ENCODE measurements around the gene C4orf54.

Gene C4orf54

DNA sequence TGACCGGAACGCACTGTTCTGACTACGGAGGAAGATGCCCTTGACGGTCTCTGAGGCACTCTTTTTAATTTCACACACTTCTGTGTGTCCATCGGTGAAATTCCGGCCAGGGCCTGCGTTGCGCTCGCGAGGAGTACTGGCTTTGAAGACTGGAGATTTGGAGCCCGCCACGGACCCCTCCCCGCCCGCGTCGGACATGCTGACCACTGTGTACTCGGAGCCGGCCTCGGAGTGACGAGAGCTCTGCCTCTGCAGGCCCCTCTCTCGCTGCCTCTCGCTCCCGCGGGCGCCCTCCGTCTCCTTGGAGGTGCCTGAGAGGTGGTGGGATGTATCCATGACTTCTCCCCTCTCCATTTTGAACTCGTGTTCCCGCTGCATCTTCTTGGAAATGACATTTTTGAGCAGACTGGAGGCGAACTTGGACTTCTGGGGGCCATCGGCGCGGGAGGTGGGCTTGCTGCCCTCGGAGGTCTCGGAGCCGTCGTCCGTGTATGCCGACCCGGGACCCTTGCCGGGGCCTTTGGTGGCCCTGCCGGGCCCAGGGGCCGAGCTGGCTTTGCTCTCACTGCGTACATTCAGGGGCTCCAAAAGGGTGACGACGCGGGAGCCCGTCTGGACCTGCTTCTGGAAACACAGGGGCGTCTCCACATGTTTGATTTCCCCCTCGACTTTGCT lies 5.7 kb downstream of the C4orf54 start:
- DNase-seq, result no peak

DNA sequence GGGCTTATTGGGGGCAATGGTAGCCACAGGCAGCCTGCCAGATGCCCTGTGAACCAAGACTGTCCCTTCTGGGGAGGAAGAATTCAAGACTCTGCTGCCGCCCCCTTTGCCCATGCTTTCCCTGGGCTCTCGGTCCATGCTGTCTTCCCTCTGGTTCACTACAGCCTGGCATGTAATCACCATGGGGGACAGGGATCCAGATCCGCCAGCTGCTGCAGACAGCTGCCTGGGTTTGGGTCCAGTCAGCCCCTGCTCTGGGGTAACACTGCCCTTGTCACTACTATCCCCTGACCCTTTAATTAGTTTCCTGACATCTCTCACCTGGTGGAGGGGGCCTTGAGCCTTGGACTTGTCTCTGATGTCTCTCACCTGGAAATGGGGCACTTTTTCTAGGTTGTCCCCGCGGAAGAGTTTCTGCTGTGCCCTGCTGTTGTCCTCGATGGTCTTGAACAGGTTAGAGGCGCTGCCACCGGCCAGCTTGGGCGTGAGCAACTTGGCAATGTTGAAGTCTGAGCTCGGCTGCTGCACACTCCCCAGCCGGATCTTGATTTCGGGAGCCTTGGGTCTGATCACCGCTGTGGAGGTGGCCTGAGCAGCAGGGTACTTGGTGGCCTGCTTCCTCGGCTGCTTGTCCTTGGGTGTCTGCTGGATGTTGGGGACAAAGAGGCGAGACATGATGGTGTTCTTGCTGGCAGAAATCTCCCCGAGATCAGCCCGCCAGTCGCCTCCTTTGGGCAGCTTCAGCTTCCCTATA lies 6.4 kb downstream of the C4orf54 start:
- DNase-seq, result no peak

DNA sequence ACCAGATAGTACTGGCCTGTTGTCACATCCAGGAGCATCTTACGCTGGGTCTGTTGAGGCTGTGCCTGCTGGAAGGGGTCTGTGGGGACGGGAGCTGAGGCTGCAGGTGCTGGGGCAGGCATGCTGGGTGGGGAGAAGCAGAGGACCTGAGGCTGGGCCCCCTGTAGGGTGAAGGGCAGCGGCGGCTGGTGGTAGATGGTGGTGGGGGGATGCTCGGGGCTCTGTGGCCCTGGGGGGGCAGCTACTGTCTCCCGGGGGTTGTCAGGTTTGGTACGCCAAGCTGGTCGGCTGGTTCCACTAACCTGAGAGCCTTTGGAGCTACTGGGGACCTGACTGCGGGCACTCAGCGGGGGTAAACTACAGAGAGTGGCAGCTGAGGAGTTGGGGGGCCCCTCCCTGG lies 7.8 kb downstream of the C4orf54 start:
- no peak for DNase-seq

DNA sequence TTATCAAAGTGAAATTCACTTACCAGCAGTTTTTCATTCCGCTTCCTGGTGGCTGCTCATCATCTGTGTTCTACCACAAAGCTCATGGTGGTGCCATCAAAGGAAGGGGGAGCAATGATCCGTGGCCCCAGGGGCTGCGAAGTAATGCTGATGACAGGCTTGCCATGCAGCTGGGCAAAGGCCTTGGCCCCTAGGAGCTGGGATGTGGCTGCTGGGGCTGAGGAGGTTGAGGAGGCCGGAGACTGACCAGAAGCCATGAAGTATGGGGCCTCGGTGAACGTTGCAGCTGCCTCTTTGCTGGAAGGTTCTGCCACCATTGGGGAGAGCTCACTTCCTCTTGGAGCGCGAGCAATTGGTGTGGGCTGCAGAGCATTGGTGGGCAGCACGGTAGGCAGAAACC lies 8.4 kb downstream of the C4orf54 start:
- no peak for DNase-seq

DNA sequence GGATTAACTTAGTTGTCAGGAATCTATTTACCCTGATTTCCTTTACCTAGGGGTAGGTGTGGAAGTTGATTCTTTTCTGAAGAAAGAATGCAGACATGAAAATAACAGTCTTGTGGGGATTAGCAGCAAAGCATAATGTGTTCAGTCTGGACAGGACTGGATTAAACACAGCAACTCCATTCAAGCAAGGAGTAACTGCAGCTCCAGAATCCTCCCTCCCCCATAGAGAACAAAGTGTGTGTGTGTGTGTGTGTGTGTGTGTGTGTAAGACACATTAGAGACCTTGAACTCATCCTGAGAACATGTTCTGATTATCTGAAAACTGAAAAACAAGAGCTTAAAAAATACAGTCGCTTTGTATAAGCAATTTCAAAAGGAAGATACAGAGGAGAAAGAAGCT lies 9.3 kb downstream of the C4orf54 start:
- DNase-seq, result no peak

DNA sequence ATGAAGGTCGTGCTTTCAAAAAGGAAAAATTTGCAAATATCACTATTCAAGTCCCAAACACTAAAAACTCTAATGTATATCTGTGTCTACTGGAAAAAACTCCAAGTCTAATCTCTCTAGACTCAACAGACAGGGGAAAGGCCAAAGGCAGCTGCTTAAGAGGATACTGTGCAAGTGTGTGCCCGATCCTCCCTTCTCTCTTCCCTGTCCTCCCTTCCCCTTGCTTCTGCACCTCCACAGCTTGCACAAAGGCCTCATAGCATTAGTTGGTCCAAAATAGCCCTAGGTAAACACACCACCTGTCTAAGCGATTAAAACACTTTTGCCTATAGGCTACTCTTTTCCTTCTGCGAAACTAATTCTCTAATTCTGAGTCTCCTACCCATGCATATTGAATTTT lies 10.6 kb downstream of the C4orf54 start:
- no peak for DNase-seq

DNA sequence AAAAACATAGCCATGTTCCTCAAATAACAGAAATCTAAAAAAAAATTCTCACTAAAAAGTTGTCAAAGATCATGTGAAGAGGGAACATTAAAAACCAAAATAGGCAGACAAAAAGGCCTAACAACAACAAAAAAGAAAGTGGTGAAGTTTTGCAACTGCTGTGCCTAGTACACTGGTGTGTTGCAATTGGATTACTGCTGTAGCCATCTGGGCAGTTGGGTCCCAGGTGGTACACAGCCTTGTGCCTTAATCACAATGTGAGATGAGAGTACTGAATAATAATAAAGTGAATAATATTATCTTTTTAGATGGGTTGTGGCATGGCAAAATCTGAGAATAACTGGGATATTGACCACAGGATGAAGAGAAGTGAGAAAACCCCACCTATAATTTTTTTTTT lies 12.0 kb downstream of the C4orf54 start:
- no peak for DNase-seq

DNA sequence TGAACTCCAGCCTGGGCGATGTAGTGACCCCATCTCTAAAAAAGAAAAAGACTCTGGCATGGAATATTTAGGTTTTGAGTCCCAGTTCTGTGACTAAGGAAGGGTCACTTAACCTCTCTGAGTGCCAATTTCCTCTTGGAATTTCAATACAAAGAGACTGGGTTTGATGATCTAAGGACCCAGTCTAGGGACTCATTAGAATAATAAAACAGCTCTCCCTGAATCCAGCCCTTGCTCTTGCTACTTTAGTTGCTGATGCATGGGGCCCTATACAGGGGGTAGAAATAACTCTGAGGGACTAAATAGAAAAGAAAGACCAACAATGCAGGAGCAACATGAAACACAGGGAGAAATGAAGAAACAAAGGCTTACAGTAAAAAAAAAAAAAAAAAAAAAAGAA lies 12.6 kb downstream of the C4orf54 start:
- DNase-seq, result no peak

DNA sequence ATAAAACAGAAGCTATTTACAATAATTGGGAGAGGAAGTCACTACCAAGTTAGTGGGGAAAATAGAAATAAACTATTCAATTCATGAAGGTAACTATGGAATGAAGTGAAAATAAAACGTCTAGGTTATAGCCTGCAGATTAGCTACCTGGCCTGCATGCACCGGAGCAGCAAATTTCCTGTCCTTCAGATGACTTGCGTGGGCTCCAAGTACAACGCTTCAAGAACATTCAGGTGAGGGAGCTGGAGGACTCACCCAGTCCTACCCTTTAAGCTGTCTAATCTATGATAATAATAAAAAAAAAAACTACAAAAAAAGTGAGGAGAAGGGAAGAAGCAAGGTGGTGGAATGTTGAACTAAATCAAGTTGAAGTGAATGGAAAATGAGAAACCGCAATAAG lies 13.2 kb downstream of the C4orf54 start:
- no peak for DNase-seq

DNA sequence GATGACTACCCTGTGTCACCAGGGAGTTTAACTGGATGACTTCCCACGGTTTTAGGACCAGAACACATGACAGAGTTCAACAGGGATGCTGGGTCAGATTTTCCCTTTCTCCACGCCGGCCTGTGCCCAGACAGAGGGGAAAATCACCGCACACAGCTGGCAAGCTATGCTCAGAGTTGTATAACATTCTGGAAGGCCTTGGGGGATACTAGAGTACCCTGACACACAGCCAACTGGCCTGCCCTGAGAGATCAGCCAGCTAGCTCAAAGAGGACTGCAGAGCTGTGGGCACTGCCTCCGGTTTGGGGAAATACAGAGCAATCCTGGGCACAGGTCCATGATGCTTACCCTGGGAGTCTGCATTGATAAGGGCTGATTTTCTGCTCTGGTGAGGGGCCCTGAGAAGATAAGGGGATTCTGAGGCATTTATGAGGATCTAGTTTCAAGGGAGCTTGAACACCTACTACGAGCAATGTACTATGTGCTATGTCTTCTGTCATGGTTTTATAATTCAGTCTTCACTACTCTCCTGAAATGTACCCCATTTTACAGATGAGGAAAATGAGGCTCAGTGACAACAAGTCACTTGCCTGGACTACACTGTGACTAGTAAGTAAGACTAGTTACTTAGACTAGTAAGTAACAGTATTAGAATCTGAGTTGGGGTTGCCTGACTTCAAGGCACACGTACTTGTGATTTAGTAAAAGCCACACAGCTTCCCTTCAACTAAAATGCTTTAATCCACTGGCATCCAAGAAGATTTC lies 14.7 kb downstream of the C4orf54 start:
- DNase-seq, result no peak

DNA sequence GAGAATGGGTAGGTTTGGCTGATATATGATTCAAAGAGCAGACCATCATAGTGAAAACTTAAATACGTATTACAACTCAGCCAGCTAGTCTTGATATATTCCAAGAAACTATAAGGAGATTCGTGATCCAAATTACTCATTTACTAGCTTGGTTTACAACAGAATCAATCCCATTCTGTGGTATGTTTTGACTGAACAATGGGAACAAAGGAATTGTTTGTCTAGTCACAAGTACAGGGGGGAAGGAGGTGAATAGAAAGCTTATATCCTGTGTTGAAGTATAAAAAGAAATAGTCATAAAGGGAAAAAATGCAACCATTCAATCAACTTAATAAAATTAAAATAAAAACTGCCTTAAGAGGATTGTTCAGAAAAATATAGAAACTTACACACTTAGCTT lies 17.0 kb downstream of the C4orf54 start:
- no peak for DNase-seq

DNA sequence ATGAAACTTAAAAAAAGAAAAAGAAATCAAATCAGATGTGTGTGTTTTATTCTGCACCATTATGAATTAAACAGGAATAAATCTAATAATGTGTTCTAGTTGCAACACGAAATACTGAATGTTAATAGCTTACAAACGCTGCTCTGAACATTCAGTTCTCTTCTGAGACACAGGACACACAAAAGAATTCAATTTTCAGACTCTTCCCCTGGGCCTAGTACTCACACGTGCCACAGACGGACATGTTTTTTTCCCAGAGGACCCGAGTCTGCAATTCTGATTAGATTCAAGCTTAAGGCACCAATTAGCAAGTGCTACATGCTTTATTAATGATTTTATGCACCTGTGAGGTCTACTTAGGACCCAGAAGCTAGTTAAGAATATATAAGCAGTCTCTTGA lies 20.5 kb downstream of the C4orf54 start:
- no peak for DNase-seq

DNA sequence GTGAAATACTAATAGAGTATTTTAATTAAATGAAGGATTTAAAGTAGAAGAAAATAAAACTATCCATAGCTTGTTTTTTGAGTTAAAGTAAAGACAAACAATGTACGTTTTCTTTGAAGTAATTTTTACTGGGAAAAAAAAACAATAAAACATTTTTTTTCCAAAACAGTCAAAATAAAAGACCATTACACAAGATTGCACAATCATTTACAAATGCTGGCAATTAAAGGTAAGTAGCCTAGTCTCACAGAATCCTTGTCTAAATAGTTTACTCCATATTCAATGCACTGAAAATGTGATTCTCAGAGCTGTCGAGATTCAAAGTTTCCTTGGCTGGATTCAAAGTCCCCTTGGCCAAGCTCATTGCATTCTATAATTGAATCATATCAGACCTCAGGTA lies 21.2 kb downstream of the C4orf54 start:
- no peak for DNase-seq

DNA sequence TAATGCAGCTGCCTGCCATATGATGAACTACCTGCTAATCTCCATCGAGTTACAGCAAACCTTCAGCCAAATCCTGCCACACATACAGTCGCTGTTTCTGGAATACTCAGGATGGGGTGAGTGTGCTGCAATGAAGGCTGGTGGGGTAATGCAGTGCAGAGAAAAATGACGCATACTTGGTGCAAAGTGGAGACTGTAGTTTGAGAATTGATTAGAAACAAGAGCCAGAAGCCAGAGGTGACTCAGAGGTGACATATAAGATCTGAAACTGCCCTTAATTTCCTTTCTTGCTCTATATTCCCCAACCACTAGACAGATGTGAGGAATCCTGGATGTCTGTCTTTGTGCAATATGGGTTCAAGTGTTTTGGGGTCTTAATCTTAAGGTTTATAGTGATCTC lies 22.0 kb downstream of the C4orf54 start:
- no peak for DNase-seq

DNA sequence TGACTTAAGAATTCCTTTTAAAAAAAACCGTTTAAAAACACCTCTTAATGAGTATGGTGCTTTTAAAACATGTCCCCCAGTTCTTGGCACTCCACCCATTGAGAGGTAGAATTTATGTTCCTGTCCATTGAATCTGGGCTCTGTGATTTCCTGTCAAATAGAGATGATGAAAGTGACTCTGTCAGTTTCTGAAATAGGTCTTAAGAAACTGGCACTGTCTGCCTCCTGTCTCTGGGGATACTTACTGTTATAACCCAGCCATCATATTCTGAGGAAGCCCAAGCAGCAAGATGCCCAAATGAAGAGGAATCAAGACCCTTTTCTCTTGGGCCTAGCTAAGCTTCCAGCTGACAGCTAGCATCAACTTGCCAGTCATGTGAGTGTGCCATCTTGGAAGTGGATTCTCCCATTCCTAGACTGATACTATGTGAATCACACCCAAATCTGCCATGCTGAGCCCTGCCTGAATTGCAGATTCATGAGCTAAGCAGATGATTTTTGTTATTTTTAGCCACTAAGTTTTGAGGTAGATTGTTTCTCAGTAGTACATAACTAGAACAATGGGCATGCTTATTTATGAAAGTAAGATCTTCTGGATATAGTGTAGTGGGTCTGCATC lies 22.8 kb downstream of the C4orf54 start:
- no peak for DNase-seq

DNA sequence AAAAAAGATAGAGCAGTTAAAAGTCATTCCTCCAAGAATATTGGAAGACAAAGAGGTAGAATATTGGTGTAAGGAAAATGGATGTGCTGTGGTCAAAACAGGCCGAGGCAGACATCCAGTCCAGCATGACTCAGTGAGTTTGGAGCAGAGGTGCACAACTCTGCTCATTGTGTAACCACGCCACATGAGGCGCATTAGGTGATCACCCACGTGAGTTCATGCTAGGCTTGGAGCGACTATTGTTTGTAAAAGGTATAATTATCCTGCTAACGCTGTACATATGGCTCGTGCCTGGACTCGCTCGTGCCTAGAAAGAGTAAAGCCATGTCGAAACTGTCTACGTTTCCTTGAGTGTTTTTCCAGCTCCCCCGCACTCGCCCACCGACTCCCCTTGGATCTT lies 23.9 kb downstream of the C4orf54 start:
- DNase-seq, result no peak

DNA sequence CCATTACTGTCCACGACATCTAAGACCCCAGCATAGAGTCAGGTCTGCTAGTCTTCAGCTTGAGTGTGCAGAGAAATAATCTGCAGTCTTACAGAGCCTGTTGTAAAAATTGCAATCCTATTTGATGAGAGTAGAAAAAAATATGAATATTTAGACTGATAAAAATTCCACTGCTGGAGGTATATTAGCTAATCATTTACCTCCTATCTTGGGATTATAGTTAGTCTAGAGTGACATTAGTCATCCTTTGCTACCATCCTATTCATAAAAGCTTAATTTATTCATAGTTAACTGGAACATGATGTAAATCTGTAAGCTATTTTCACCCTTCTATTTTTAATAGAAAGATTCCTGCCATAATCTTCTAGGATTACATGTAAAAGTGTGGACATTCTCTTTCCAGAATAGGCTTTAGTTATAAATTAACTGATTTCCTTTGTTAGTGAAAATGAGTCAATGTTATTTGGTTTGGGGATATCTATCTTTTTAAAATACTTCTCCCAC lies 26.7 kb downstream of the C4orf54 start:
- DNase-seq, result no peak

DNA sequence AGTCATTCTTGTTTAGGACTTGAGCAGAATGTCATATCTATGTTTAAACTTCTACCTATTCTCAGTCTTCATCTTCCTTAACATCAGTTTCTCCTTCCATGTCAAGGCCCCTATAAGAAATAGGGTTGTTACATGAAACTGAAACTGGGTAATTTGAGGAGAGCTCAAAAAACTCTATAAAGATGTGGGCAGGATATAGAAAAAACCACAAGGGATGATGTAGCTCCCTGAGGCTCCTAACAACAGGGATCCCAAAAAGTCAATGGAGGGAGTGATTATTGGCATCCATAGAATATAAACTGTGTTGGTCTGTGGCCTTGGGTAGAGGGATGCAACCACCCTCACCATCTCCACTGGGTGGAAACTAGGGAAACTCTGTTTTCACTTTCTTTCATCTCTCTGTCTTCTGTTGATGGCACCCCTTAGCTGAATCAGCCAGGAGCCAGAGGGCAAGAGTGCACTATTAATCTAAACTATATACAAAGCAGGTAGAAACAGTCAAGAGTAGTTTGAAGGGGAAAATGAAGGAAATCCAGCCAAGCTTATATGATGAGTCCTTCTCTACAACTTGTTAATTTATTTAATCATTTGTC lies 27.6 kb downstream of the C4orf54 start:
- no peak for DNase-seq

DNA sequence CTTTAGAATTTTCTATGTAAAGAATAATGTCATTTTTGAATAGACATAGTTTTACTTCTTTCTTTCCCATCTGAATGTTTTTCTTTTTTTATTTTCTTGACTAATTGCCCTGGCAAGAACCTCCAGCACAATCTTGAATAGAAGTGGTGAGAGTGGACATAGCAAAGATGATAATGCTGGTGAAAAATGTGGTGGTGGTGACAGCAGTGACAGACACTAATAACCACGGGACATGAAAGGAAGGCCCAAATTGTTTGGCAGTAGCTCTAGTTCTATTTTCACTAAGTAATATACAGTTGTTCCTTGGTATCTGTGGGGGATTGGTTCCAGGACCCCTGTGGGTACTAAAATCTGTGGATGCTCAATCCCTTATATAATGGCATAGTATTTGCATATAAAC lies 29.6 kb downstream of the C4orf54 start:
- no peak for DNase-seq

DNA sequence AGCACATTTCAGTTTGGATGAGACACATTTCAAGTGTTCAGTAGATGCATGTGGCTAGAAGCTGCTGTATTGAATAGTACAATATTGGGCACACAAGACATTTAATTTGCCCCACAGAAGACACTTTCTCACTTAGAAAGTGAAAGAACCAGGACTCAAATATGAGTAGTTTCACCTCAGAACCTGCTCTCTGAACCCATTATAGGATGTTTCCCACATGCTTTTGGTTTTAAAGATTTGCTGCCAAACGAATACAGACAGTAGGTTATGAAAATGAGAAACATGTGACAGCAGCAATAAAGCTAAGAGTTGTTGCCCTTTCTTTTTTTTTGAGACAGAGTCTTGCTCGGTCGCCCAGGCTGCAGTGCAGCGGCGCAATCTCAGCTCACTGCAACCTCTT lies 32.3 kb downstream of the C4orf54 start:
- no peak for DNase-seq

DNA sequence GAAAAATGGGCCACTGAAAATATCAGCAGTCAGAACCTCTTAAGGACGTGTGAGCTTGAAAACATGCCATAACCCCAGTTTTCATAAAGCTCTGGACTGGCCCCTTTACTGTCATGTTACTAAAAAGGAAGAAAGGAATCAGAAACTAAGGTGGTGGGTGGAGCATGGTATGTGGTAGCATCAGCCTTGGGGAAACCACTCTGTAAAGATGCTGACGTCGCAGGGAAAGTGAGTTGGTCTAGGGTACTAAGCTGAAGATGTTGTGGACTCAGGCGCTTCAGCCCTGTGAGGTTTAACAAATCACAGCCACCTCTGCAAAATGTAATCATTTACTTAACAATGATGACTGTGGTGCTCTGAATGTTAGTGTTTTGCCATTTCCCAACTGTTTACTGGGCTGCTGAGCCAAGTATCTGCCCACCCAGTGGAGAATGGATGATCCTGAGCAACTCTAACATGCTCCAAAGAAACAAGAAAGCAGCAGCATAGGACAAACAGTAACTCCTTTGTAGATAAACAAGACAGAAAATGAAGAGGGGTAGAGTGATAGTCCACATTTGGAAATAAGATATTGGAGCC lies 33.4 kb downstream of the C4orf54 start:
- DNase-seq, result no peak

DNA sequence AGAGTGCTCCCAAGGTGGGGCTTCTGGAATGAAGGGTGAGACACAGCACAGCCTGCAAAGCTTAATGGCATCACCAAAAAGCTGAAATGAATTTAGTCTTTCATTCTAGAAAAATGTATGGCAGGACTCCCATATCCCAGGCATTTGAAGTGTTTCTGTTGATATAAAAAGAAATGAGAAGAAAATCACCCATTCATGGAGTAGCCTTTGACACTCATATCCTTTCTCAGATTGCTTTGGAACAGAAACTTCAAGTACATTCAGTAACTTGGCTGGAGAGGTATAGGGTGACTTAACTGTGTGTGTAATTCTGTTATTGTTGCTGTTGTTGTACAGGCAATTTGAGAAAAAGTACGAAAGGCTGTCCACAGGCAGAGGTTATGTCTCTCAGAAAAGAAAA lies 35.3 kb downstream of the C4orf54 start:
- DNase-seq, result no peak

DNA sequence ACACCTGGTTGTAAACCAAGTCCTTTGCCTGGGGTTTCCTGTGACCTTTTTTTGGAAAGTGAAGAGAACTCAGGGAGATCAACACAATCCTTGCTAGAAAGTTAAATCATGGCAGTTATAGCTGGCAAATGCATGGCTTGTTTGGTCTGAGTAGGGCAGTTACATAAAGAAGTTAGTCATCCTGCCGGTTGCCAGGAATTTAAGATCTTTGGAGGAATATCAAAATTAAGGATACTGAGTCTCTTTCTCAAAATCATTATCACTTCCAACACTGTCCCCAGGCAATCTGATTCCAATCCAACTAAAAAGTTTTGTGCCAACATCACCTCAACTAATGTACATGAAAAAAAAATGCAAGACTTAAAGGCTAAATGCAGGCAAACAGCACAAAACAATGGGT lies 40.3 kb downstream of the C4orf54 start:
- DNase-seq, result no peak

All from NCI-H1694 (cell line).